IMR-90 (cell line): ENCODE data around the gene IFIT1. TPM values are rescaled to one million over a fixed set of nuclear protein-coding genes. Genes with fewer than 3 reads are reported as not detected.

Experiments used
- ATAC-seq: fragments of 200-7000 bp; cut with Tn5 transposase; 2 replicates; pipeline ENCODE4 v1.9.1; 2020; ENCODE audit warnings: low read depth, mild to moderate bottlenecking, moderate library complexity
- BruUV-seq: library from RNA; stranded (reverse); fragments of 400-500 nt; replicated peaks from 2 replicates; lab custom pipeline; 2021; lab: Mats Ljungman, UMichigan
- CTCF ChIA-PET: fragments of 300-600 bp; formaldehyde crosslinking; extraction: SDS; loops from one replicate; lab custom pipeline; 2021; ENCODE audit warnings: antibody characterized with exemption; lab: Yijun Ruan, JAX
- POLR2A ChIA-PET: fragments of 300-600 bp; sonication (Branson Sonifier 250); formaldehyde crosslinking; loops from one replicate; lab custom pipeline; 2022; ENCODE audit warnings: antibody characterized with exemption; ENCODE audit not compliant: unreplicated experiment; lab: Charles Lee
- DNase-seq: peaks from one replicate; pipeline ENCODE4 v3.0.0; 2013
- H2AFZ ChIP-seq: replicated peaks from 2 replicates; pipeline ENCODE3; 2013; ENCODE audit warnings: low read length, mild to moderate bottlenecking; ENCODE audit not compliant: poor library complexity
- H2AK5ac ChIP-seq: 2 replicates; pipeline ENCODE4 v1.6.1; 2013; ENCODE audit warnings: low read depth, low read length, inconsistent platforms
- H2AK9ac ChIP-seq: replicated peaks from 2 replicates; pipeline ENCODE3; 2013; ENCODE audit warnings: mild to moderate bottlenecking, low read depth, low read length, moderate library complexity; ENCODE audit not compliant: poor library complexity
- H2BK120ac ChIP-seq: 2 replicates; pipeline ENCODE4 v1.6.1; 2013; ENCODE audit warnings: low read depth, low read length, inconsistent platforms
- H2BK15ac ChIP-seq: 3 replicates; pipeline ENCODE4 v1.6.1; 2013; ENCODE audit warnings: low read depth, low read length, inconsistent platforms
- H2BK20ac ChIP-seq: 2 replicates; pipeline ENCODE4 v1.6.1; 2013; ENCODE audit warnings: low read depth, mild to moderate bottlenecking, inconsistent platforms, low read length, moderate library complexity
- H2BK5ac ChIP-seq: 2 replicates; pipeline ENCODE4 v1.6.1; 2013; ENCODE audit warnings: mild to moderate bottlenecking, low read depth, low read length, inconsistent platforms; ENCODE audit not compliant: poor library complexity, severe bottlenecking
- H3K14ac ChIP-seq: replicated peaks from 2 replicates; pipeline ENCODE4 v1.6.1; 2013; ENCODE audit warnings: low read depth, low read length, inconsistent platforms
- H3K18ac ChIP-seq: 2 replicates; pipeline ENCODE4 v1.6.1; 2013; ENCODE audit warnings: low read depth, low read length, control low read depth
- H3K23ac ChIP-seq: 2 replicates; pipeline ENCODE4 v1.6.1; 2013; ENCODE audit warnings: low read depth, low read length, inconsistent platforms
- H3K27ac ChIP-seq: 2 replicates; pipeline ENCODE4 v1.5.1; 2013; ENCODE audit warnings: mild to moderate bottlenecking, control low read depth, low read length; ENCODE audit not compliant: insufficient read depth
- H3K27me3 ChIP-seq: 2 replicates; pipeline ENCODE4 v1.6.1; 2013; ENCODE audit warnings: low read length; ENCODE audit not compliant: control insufficient read depth, insufficient read depth
- H3K36me3 ChIP-seq: 2 replicates; pipeline ENCODE4 v1.6.1; 2013; ENCODE audit warnings: low read length, mixed read lengths; ENCODE audit not compliant: control insufficient read depth, insufficient read depth
- H3K4ac ChIP-seq: 2 replicates; pipeline ENCODE4 v1.6.1; 2013; ENCODE audit warnings: low read depth, low read length, inconsistent platforms
- H3K4me1 ChIP-seq: 2 replicates; pipeline ENCODE4 v1.6.1; 2013; ENCODE audit warnings: low read length, mixed read lengths; ENCODE audit not compliant: control insufficient read depth, insufficient read depth
- H3K4me2 ChIP-seq: 2 replicates; pipeline ENCODE4 v1.6.1; 2013; ENCODE audit warnings: low read depth, mild to moderate bottlenecking, control low read depth, low read length, moderate library complexity
- H3K4me3 ChIP-seq: 2 replicates; pipeline ENCODE4 v1.5.1; 2013; ENCODE audit warnings: low read depth, mild to moderate bottlenecking, control low read depth, low read length, moderate library complexity; ENCODE audit not compliant: insufficient read depth
- H3K56ac ChIP-seq: 2 replicates; pipeline ENCODE4 v1.6.1; 2013; ENCODE audit warnings: low read length, inconsistent platforms; ENCODE audit not compliant: insufficient read depth; ENCODE audit errors: extremely low read depth
- H3K79me1 ChIP-seq, 2 experiments: 2 replicates each; pipeline ENCODE4 v1.6.1; 2013; ENCODE audit warnings: low read length in 2 of 2, inconsistent platforms in 1 of 2, low read depth in 1 of 2
- H3K9ac ChIP-seq: 2 replicates; pipeline ENCODE4 v1.6.1; 2013; ENCODE audit warnings: low read depth, low read length, control low read depth
- H3K9me1 ChIP-seq: 2 replicates; pipeline ENCODE4 v1.6.1; 2013; ENCODE audit warnings: low read length, inconsistent platforms; ENCODE audit not compliant: insufficient read depth
- H3K9me3 ChIP-seq: 2 replicates; pipeline ENCODE4 v1.6.1; 2013; ENCODE audit warnings: low read length; ENCODE audit not compliant: control insufficient read depth, insufficient read depth
- H4K20me1 ChIP-seq: 2 replicates; pipeline ENCODE4 v1.6.1; 2013; ENCODE audit warnings: low read length, inconsistent platforms; ENCODE audit not compliant: insufficient read depth
- H4K5ac ChIP-seq: 2 replicates; pipeline ENCODE4 v1.6.1; 2013; ENCODE audit warnings: mild to moderate bottlenecking, low read depth, low read length, control low read depth
- H4K8ac ChIP-seq, 2 experiments: 2 replicates each; pipeline ENCODE4 v1.6.1; 2013; ENCODE audit warnings: low read depth in 2 of 2, low read length in 2 of 2, control low read depth in 1 of 2, inconsistent platforms in 1 of 2
- H4K91ac ChIP-seq: 2 replicates; pipeline ENCODE4 v1.6.1; 2013; ENCODE audit warnings: low read depth, low read length, inconsistent platforms; ENCODE audit not compliant: insufficient read depth
- CEBPB ChIP-seq: IDR thresholded peaks from 2 replicates; pipeline ENCODE4 v1.6.1; 2012; ENCODE audit warnings: low read depth, low read length, improper control_type of control experiment
- CHD1 ChIP-seq: IDR thresholded peaks from 2 replicates; pipeline ENCODE4 v1.6.1; 2012; ENCODE audit warnings: low read depth, low read length, improper control_type of control experiment
- FOS ChIP-seq: fragments of 150-350 bp; IDR thresholded peaks from 2 replicates; pipeline ENCODE4 v1.6.1; 2016; ENCODE audit warnings: low read depth, low read length
- MAZ ChIP-seq: IDR thresholded peaks from 2 replicates; pipeline ENCODE4 v1.6.1; 2012; ENCODE audit warnings: low read depth, mild to moderate bottlenecking, low read length, improper control_type of control experiment, moderate library complexity, borderline replicate concordance
- MXI1 ChIP-seq: IDR thresholded peaks from 2 replicates; pipeline ENCODE4 v1.6.1; 2012; ENCODE audit warnings: low read depth, mild to moderate bottlenecking, low read length, moderate library complexity, borderline replicate concordance
- NFE2L2 ChIP-seq: fragments of 150-350 bp; IDR thresholded peaks from 2 replicates; pipeline ENCODE4 v1.6.1; 2016; ENCODE audit warnings: low read depth, mild to moderate bottlenecking, low read length
- POLR2A ChIP-seq: IDR thresholded peaks from 2 replicates; pipeline ENCODE4 v1.6.1; 2012; ENCODE audit warnings: mild to moderate bottlenecking, low read depth, low read length
- RAD21 ChIP-seq: IDR thresholded peaks from 2 replicates; pipeline ENCODE4 v1.6.1; 2012; ENCODE audit warnings: low read length, improper control_type of control experiment
- WGBS, 2 experiments: methylation state at CpG; one replicate each; pipeline versions ENCODE4 v1.1.5 to v1.1.7; 2013; ENCODE audit warnings: missing lambda C conversion rate in 2 of 2; ENCODE audit not compliant: insufficient read length in 1 of 2; ENCODE audit errors: extremely low coverage in 2 of 2; 5-methylcytosine and 5-hydroxymethylcytosine counted together
- dilution Hi-C: fragments of 300-500 bp; cut with HindIII; formaldehyde crosslinking; loops from one replicate; pipeline ENCODE4 v1.14.3; 2018; ENCODE audit warnings: low sequenced_read_pairs; ENCODE audit not compliant: unreplicated experiment
- in situ Hi-C: fragments of 300-500 bp; cut with MboI; formaldehyde crosslinking; loops from 3 replicates; pipeline ENCODE4 v1.14.3; 2019; ENCODE audit warnings: low sequenced_read_pairs, inconsistent platforms, mixed read lengths
- intact Hi-C: fragments of 100-400 bp; cut with micrococcal nuclease; formaldehyde crosslinking; loops from 2 replicates; pipeline ENCODE4 v1.10.0; 2022
- polyA plus RNA-seq, 3 experiments: library from polyadenylated mRNA; depleted of rRNA; stranded (reverse); fragments of >200 nt; gene quantifications; 2 replicates each; pipeline ENCODE4 v1.2.3, GENCODE V29; 2012; ENCODE audit warnings: low replicate concordance in 1 of 3
- total RNA-seq: library from RNA; depleted of rRNA; stranded (reverse); fragments of >200 nt; gene quantifications from 2 replicates; pipeline ENCODE4 v1.2.3, GENCODE V29; 2012
- TF ChIP-seq, protein P1 (sequence below): fragments of 150-350 bp; IDR thresholded peaks from 2 replicates; pipeline ENCODE4 v1.6.1; 2017; ENCODE audit warnings: mild to moderate bottlenecking, antibody characterized with exemption, low read length, low read depth
- TF ChIP-seq, protein P2 (sequence below): fragments of 150-350 bp; IDR thresholded peaks from 2 replicates; pipeline ENCODE4 v1.6.1; 2016; ENCODE audit warnings: low read depth, mild to moderate bottlenecking, low read length, moderate library complexity, borderline replicate concordance

Gene IFIT1
- total and polyA plus RNA-seq, 2 of the 4 experiments (the other 2 are of a cell fraction) = 6.1 to 6.8 TPM

DNA sequence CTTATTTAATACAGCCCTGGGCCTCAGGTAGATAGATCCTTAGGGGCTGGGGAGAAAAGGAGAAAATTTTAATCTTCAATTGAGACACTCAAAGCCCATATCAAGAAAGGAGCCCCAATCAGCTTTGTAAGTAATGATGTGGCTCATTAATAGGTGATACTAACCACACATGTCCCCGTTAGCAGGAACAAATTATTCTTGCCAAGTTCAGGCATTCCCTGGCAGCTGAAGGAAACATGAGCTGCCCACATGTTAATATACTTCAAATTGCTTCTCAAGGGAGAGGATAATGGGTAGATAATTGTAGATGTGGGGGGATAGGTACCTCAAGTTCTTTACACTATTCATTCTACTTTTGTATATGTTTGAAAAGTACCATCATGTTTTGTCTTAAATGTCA, 36.5 kb downstream of the IFIT1 start:
- intact Hi-C loops = loop anchor here (10.0 kb wide), 3 partner anchors 846 to 1436 kb away; no protein-coding TSS in a partner anchor
- no peak overlapping the region for H3K4me2 ChIP-seq
- in situ Hi-C loops = loop anchor here (5.0 to 25.0 kb wide), 3 partner anchors 133 to 1433 kb away; partner anchors contain the start of genes HTR7 and RPP30

More for the DNA sequence above, 36.5 kb downstream of the IFIT1 start:
- H3K56ac ChIP-seq = no peak overlapping the region
- POLR2A ChIA-PET = no interaction called here
- no peak overlapping the region for H4K8ac ChIP-seq
- peak overlapping the region; percentile 48; the same call in 1 of the 3 replicates for H2BK15ac ChIP-seq
- H3K9ac ChIP-seq = no peak overlapping the region
- peak overlapping the region; percentile 59; the same call in 1 of the 2 replicates for H4K5ac ChIP-seq
- no peak overlapping the region for H2AK9ac ChIP-seq
- peak overlapping the region; percentile 68; the same call in 1 of the 2 replicates for H2BK120ac ChIP-seq
- H3K4ac ChIP-seq = peak overlapping the region; percentile 61
- H4K20me1 ChIP-seq = no peaks in the 10 kb centered on the region
- no peaks in the 10 kb centered on the region for H3K79me1 ChIP-seq
- no CpG with 5 or more reads among the region's 1 CpG for WGBS, 2 experiments
- DNase-seq (no peak), ATAC-seq (no peak)
- BruUV-seq = no TSS peak
- H3K27me3 ChIP-seq = no peaks in the 10 kb centered on the region
- dilution Hi-C loops = no loop called here
- H3K14ac ChIP-seq = 0 out of 2 replicates have a peak overlapping the region, but pooled peaks have one; percentile 37
- peak overlapping the region; percentile 64; the same call in 1 of the 2 replicates for H2BK20ac ChIP-seq
- CTCF ChIA-PET = no interaction called here
- H2AFZ ChIP-seq = no peak overlapping the region
- no peak overlapping the region for H3K27ac ChIP-seq
- no peak overlapping the region for H3K23ac ChIP-seq
- H3K9me3 ChIP-seq = no peaks in the 10 kb centered on the region
- peak overlapping the region; percentile 20; the same call in 1 of the 2 replicates for H3K18ac ChIP-seq
- TF ChIP-seq RAD21 = no peak
- TF ChIP-seq, protein P1, sequence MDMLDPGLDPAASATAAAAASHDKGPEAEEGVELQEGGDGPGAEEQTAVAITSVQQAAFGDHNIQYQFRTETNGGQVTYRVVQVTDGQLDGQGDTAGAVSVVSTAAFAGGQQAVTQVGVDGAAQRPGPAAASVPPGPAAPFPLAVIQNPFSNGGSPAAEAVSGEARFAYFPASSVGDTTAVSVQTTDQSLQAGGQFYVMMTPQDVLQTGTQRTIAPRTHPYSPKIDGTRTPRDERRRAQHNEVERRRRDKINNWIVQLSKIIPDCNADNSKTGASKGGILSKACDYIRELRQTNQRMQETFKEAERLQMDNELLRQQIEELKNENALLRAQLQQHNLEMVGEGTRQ = no peak
- no peak for TF ChIP-seq FOS
- TF ChIP-seq MAZ = no peak
- TF ChIP-seq POLR2A = no peak
- TF ChIP-seq CHD1 = no peak
- TF ChIP-seq, protein P2, sequence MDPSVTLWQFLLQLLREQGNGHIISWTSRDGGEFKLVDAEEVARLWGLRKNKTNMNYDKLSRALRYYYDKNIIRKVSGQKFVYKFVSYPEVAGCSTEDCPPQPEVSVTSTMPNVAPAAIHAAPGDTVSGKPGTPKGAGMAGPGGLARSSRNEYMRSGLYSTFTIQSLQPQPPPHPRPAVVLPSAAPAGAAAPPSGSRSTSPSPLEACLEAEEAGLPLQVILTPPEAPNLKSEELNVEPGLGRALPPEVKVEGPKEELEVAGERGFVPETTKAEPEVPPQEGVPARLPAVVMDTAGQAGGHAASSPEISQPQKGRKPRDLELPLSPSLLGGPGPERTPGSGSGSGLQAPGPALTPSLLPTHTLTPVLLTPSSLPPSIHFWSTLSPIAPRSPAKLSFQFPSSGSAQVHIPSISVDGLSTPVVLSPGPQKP = no peak
- no peak for TF ChIP-seq NFE2L2
- no peak for TF ChIP-seq CEBPB
- no peak for TF ChIP-seq MXI1
- no peaks in the 10 kb centered on the region for H3K36me3 ChIP-seq
- no peak overlapping the region for H3K4me3 ChIP-seq
- peaks cover 19% of the 10 kb centered on the region for H3K4me1 ChIP-seq
- peak overlapping the region; percentile 52; the same call in 1 of the 2 replicates for H4K91ac ChIP-seq
- H3K9me1 ChIP-seq = peaks cover 7% of the 10 kb centered on the region
- no peak overlapping the region for H2AK5ac ChIP-seq
- H2BK5ac ChIP-seq = no peak overlapping the region
